Keratinocyte (primary cell): Measurements from ENCODE around the gene KNCN.

Source experiments
- EZH2 ChIP-seq: IDR thresholded peaks from one replicate; pipeline ENCODE4 v1.6.1; 2012; ENCODE audit warnings: inconsistent platforms, mild to moderate bottlenecking, low read length, moderate library complexity
- TF ChIP-seq, protein P1 (sequence below), 3 experiments: IDR thresholded peaks in 1 of 3; conservative IDR thresholded peaks in 1 of 3; optimal IDR thresholded peaks in 1 of 3; 2 replicates in 2 of 3; 3 replicates in 1 of 3; pipeline versions ENCODE3 to v1.5.1; 2011; ENCODE audit warnings: low read length in 3 of 3, mild to moderate bottlenecking in 3 of 3, moderate library complexity in 2 of 3, control low read depth in 1 of 3, inconsistent platforms in 1 of 3; ENCODE audit not compliant: insufficient read depth in 2 of 3; ENCODE audit errors: extremely low read depth in 1 of 3

DNA sequence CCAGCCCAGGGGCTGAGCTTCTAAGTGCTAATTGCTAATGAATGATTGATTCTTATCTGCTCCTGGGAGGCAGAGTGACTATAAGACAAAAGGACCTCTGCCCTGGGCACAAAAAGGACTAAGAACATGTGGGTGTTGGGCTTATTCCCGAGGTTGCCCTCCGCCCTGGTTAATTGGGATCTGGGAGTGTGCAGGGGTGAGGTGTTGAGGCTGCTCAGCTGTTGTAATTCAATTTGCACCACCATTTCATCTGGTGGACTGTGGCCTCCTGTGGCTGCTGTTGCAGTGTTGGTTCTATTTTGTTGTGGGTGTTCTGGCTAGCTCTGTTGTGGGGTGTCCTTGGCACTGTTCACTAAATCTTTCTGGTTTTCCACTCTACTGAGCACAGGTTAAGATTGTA lies 13.3 kb downstream of the KNCN start:
- TF ChIP-seq, protein P1, sequence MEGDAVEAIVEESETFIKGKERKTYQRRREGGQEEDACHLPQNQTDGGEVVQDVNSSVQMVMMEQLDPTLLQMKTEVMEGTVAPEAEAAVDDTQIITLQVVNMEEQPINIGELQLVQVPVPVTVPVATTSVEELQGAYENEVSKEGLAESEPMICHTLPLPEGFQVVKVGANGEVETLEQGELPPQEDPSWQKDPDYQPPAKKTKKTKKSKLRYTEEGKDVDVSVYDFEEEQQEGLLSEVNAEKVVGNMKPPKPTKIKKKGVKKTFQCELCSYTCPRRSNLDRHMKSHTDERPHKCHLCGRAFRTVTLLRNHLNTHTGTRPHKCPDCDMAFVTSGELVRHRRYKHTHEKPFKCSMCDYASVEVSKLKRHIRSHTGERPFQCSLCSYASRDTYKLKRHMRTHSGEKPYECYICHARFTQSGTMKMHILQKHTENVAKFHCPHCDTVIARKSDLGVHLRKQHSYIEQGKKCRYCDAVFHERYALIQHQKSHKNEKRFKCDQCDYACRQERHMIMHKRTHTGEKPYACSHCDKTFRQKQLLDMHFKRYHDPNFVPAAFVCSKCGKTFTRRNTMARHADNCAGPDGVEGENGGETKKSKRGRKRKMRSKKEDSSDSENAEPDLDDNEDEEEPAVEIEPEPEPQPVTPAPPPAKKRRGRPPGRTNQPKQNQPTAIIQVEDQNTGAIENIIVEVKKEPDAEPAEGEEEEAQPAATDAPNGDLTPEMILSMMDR (optimal IDR thresholded peaks at IDR 0.05 in 1 of 3, IDR thresholded peaks at IDR 0.05 in 1 of 3, conservative IDR thresholded peaks at IDR 0.05 in 1 of 3; ENCODE audit: extremely low read depth in 1 of 3, insufficient read depth in 2 of 3, low read length in 3 of 3), result no peak
- no peak for TF ChIP-seq EZH2
